Suppressor macrophage (primary cell): ENCODE results near the gene FOXE3.

ENCODE experiments used
- DNase-seq, 4 experiments: peaks; one replicate each; pipeline ENCODE4 v3.0.0-alpha.2; 2020 to 2022

Gene FOXE3

GRCh38 chr1:47405697-47406096, 10.4 kb upstream of the FOXE3 start:
- DNase-seq, result peak; percentile 26 to 38 (median 26)

DNA sequence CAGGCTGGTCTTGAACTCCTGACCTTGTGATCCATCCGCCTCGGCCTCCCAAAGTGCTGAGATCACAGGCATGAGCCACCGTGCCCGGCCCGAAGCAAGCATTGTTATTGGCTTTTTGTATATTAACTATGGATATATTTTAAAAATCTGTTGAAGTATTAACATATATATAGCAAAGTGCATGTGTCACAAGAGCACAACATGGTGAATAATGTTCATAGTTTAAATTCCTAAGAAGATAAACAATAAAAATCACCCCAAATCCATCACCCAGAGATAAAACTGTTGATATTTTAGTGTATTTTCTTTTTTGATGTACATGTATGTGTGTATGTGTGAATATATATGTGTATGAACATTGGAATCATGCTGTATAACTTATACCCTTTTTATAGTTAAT, 9.1 kb upstream of the FOXE3 start:
- no peak for DNase-seq

DNA sequence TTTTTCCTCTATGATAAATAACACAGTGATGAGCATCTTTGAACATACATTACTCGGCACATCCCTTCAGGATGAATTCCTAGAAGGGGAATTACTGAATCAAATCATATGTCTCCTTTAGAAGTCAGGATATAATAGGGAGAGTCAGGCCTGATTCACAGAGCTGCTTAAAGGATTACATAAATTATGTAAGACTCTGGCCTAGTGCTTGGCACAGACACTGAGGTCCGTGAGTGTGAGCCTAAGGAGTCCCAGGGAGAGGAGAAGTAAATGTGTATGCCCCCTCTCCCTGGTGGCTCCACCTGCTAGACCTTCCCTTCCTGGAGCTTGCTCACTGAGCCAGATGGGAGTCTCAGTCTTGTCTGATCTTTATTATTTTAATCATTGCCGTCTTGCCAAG, 8.6 kb upstream of the FOXE3 start:
- no peak for DNase-seq

DNA sequence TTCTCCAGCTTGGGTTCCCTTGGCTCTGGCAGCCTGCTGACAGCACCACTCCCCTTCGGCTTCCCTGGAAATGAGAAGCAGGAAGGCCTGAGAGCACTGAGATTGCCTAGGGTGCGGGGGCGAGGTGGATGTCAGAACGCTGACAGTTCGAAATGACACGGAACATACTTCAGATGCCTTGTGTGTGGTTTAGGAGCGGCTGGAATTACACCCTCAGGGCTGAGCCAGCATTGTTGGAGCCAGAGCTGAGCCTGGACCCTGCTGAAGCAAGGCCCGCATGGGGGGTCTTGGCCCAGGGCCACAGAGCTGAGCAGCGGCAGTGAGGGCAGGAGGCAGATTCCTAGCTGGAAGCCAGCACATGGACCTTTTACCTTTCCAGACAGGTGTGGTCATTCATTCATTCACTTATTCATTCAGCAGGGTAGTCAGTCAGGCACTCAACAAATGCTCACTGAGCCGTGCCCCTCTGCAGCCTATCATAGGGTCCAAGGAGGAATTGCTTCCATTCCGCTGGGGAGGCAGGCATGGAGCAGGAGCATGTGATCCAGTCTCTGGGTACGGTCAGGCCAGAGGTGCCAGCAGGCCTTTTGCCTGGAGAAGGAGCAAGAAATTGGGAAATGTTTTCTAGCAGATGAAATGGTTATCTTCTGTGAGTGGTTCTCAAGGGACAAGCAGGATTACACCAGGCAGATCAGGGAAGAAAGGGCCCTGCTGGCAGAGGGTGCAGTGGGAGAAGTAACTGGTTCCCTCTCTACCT, 6.6 kb upstream of the FOXE3 start:
- DNase-seq, result no peak

- peak in 1 of 4 experiments; percentile 32 for DNase-seq
These were observed 6.0 kb upstream of the FOXE3 start for GRCh38 chr1:47410068-47410455.

DNA sequence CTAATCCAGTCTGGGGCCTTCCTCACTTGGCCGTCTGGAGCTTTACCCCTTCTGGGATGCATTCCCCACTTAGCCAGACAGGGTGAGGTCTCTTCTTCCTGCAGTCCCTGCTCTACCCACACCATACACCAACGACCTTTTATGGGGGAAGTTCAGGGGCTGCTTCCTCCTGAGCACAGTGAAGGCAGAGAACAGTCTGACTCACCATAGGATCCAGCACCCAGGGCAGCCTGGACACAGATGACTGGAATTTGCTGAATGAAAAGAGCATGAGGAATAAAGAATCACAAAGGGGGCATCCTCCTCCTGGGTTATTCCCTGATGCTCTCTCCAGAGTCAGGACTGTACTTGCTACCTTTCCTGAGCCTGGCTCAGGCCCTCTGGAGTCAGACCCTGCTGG, 4.6 kb upstream of the FOXE3 start:
- DNase-seq, result peak; percentile 37 to 59 (median 56)

- no peak for DNase-seq
These were observed 3.6 kb upstream of the FOXE3 start for GRCh38 chr1:47412437-47412836.

GRCh38 chr1:47416319-47417169, 459 bp downstream of the FOXE3 start:
- DNase-seq, result peak in 1 of 4 experiments; percentile 31

DNA sequence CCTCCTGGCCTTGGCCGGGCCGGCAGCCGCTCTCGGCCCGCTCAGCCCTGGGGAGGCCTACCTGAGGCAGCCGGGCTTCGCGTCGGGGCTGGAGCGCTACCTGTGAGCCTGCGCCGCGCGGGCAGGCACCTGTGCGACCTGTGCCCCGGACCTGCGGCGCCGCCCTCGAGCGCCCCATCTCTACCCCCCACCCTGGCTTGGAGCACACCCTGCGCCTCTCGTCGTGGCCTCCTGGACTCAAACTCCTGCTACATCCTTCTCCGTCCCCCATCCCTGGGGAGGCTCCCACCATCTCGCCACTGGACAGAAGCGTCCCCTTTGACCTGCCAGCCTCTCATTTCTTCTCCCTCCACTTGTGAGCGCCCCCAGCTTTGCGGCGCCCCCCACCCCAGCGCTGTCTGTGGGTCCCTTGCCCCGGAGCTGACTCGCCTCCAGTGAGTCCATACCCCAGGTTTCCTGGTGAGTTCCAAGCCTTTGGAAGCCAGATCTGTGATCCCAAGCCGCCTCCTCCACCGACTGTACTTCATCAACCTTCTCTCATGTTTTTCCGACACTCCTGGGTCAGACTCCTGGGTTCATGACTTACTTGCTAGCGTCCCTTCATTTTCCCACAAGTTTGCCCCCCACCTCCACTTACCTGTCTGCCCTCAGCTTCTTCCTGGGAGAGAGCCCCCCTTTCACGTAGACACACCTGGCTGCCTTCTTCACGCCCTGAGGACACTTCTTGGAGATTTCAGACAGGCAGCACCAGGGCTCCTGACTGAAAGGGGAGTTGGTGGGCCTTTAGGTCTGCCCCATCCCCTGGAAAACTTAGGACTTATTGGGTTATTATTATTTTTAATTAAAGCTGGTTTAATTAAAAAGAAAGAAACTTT, 1.3 kb downstream of the FOXE3 start:
- no peak for DNase-seq

DNA sequence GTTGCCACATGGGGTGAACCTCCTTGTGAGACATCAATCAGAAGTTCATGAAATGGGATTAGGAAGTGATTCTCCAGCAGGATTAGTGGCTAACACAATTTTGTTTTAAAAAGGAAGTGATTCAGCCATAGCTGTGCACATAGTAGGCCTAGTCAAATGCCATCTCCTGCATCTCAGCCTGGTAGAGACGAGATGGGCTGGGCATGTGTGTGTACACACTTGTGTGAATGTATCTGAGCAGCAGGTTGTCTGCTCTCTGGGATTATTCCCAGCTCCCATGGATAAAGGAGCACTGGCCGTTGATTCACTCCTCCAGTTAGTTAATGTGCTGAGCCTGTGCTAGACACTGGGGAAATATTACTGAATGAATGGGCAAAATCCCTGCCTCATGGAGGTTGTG, 2.0 kb downstream of the FOXE3 start:
- no peak for DNase-seq

GRCh38 chr1:47418681-47419325, 2.7 kb downstream of the FOXE3 start:
- DNase-seq, result no peak

DNA sequence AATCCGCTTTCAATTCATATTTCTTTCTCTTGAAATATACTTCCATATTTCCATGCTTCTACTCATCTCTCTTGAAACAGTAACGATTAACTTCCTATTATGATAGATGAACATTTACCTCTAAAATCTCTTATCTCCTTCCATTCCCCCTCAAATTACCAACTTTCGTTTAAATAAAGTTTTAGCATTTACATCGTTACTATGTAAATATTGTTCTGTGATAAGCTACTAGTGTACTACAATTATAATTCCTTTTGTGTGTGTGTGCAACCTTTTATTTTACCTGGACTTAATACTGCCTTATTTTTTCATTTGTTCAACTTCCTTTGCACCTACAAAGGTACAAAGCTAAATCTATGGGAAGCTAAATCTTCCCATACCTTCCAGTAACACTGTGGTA, 4.5 kb downstream of the FOXE3 start:
- DNase-seq, result no peak

- no peak for DNase-seq
These were observed 7.8 kb downstream of the FOXE3 start for GRCh38 chr1:47423872-47424271.

DNA sequence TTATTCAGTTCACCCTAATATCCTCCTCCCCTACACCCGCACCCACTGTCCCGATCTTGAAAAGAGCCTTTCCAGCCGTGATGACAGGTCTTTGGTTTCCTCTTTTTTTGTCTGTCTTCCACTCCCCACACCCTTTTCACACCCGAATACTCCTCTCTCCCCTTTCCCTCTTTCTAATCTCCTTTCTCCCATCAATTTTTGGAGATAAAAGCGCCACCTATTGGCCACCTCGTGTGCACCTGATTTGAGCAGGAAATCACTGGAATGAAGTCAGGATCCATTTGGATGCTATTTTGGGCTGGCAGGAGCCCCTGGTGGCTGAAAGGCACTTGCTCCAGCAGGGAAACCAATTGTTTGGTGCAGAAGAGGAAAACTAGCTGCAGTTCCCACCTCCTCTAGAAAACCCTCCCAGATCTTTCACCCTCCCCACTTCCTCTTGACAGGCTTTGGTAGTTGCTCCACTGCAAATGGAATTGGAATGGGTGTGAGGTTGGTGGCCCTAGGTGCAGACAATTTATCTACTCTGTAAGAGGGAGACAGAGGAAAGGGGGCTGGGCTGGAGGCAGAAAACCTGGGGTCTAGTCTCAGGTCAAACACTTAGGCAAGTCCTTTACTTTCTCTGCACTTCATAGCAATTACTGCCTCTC, 8.4 kb downstream of the FOXE3 start:
- DNase-seq, result peak in 3 of 4 experiments; percentile 35 to 48 (median 48)

DNA sequence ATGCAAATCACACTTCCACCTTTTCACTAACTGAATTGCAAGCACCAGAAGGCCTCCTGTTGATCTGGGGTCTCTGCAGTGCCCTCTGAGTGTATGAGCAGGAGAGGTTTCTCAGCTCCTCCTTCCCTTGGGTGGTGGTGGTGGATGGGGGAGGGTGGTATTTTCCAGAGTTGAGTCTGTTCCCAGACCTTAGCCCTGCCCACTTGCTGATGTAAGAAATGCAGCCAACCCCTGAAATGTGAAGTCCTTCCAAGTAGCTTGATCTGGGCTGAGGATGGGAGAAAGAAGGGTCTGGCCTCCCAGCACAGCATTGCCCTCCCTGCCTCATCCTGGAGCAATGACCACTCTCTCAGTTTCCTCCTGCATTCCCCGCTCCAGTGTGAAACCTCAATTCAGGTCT, 15.4 kb downstream of the FOXE3 start:
- DNase-seq, result peak in 2 of 4 experiments; percentile 27 to 28

DNA sequence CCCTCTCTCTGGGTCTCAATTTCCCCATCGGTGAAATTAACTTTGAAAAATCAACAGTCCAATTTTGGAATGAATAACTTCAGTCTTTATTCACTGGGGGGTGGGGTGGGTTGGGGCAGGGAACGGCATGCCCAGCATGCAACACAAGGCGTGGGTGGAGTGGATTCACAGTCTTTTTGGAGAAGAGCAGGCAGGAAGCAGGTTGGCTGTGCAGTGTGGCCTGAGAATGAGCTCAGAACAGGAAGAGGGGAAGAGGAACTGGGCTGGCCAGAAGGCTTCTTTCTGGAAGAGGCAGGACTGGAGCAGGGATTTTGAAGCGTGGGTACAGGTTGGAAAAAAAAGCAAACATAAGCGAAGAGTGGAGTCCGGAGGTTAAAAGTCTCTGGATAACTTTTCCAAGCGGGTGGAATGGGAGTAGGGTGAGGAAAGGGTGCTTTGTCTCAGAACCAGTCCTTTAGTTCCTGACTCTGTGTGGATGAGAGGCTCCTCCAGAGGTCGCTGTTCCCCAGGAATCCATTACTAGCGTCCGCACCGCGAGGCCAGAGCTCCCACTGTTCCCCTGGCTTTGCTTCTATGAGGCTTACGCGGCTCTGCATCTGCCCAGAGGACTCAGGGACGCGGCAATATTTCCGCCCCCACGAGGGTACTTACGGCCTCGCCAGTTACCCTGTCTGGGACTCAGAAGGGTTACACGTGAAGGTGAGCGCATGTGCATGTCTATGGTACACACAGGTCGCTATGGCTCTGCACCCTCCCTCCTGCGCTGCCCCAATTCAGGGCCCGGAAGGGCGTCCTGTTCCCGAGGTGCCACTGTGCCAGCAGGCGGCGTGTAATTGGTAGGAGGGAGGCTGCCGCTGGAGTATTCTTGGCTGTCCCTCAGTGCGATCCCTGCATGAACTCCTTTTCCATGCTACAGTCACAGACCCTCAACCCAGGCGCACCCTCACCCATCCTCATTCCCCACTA, 16.3 kb downstream of the FOXE3 start:
- peak; percentile 84 to 94 (median 92) for DNase-seq

DNA sequence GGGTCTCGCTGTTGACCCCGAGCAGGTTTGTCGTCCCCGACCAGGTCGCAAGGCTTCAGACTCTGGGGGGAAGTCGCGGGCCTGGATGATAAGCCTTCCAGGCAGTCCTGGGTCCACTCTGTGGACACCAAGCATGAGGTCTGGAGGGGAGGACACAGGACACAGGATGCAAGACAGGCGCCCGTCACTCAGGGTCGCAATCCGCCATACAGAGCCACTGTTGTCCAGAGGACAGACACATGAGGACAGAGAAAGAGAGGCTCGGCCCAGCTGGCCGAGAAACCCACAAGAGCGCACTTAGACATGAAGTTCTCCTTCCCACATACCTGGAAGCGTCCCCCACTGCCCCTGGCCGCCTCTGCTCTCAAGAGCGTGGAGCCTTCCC, 16.9 kb downstream of the FOXE3 start:
- DNase-seq, result no peak

GRCh38 chr1:47433477-47434050, 17.5 kb downstream of the FOXE3 start:
- DNase-seq, result no peak

- peak; percentile 61 to 84 (median 74) for DNase-seq
These were observed 18.2 kb downstream of the FOXE3 start for GRCh38 chr1:47434051-47434842.
